HG03460 (cell line): Measurements from ENCODE around the gene GFOD2.

ENCODE experiments used
- ATAC-seq: cut with Tn5 transposase; IDR thresholded peaks from one replicate; pipeline ENCODE4 v1.9.1; 2021; ENCODE audit not compliant: unreplicated experiment

Gene GFOD2

DNA sequence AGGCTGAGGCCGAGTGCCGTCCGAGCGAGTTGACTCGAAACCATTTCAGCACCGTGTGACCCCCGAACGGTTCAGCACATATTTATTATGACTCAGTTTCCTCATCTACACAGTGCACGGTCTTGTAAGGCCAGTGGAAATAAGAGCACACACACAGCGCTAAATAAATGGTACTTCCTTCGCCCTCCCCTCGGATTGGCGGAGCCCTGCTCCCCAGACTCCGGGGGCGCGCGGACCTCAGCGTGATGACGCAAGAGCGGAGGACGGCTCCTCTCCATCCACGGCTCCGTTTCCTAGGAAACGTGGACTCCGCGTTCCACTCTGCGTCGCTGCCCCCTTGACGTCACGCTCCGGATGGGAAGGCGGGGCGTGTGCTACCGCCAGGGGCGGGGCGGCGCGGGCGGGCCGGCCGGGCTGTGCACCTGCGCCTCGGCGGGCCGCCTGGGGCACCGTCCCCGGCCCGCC, 58.5 kb downstream of the GFOD2 start, which contains the start of gene PARD6A:
Gene PARD6A (plus strand): TSS at position 397 of the 465 bp plus-strand sequence. CDS start 79 bp downstream, outside the sequence.
- ATAC-seq, result peak; percentile 70

DNA sequence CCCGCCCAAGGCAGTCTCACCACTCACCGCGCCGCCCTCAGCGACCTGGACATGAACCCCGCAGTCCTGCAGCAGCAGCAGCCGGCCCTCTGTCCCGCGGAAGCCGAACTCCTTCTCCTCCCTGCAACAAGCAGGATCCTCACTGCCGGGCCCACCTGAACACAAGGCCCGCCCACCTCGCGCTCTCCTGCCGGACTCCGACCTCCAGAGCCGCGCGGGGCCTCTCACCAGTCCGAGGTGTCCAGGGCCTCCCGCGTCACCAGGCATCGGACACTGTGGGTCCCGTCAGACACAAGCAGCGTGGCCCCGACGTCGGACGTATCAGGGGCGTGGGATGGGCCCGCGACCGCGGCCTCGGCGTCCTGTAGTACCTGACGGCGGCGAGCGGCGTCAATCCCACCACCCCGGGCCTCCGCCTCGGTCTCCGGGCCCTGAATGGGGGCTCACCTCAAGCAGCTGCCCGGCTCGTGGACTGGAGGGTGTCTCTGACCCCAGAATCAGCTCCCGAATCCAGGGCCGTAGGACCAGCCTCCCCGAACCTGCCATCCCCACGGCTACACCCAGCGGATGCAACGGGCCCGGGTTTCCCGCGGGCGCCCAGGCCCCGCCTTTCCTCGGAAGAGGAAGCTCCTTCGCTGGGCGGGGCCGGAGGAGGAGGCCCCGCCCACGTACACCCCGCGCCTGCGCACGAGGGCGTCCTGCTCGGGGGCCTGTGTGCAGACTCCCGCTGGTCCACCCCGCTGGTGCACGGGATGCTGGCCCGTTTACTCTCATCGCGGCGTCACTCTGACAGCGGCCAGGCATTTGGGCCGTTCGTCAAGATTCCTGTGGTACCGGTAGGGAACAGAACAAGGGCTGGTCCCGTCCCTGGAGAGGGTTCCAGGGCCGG, 59.2 kb downstream of the GFOD2 start, which contains the start of gene ACD:
Gene ACD (minus strand): TSS at position 586 of the 889 bp plus-strand sequence. CDS start 40 bp downstream, at position 546.
- ATAC-seq, result peak; percentile 48

DNA sequence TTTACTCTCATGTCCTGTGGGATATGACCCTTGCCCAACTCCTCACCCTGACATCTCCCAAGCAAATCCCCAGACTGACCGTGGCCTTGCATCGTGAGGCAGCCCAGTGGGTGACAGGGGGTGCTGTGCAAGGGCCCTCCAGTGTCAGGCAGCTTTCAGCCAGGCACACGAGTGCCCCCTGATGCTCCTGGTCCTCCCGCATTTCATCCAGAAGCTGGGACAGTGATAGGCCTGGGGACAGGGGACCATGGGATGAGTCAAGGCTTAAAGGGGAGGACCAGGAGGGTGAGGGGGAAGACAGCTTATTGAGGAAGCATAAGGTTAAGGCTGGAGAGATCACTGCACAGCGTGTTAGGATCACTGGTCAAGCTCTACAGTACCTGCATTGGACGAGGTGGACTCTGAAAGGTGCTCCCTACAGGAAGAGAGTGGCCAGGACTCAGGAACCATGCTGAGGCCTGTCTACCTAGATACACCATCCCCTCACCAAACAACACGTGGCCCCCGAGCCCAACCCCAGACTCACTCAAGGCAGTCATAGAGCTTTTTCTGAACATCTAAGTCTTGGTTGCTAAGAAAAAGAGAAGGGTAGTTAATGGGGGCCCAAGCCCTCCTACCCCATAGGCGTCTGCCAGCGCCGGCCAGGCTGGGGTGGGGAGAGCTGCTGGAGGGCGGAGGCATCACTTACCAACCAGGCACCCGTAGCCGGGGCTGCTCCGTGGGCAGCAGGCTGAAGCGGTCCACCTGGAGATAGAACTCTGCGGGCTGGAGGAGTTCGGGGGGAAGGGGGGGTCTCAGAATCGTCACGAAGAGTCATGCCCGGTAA, 60.1 kb downstream of the GFOD2 start:
- ATAC-seq, result no peak

DNA sequence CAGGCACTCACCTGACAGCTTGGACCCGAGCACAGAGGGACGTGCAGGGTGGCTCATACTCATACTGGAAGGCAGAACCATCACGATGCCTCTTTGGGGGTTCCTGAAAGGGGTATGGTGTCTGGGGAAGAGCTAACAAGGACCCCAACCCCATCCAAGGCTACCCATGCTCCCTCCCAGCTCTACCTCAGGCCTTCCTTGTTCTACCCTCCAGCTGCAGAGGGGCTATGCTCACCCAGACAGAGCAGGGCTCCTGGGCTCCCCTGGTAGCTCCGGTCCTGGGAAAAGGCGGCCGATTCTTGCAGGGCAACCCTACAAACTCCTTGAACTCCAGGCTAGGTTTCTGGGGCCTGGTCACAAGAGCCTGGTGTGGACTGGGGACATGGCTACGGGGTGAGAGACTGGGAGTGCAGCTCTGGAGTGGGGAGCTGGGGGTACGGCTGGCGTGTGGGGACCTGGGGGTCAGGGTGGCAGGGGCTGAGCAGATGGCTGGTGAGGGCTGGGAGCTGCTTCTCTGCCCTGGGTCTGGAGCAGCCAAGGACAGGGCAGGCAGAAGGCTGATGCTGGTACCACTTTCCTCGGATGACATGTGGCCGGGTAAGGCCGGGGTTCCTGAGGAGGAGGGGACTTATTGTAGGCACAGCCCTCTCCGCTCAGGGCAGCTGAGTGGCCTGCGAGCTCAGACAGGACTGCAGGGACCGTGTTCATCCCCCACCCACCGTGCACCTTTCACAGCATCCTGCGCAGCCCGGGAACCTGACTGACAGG, 61.2 kb downstream of the GFOD2 start:
- no peak for ATAC-seq

DNA sequence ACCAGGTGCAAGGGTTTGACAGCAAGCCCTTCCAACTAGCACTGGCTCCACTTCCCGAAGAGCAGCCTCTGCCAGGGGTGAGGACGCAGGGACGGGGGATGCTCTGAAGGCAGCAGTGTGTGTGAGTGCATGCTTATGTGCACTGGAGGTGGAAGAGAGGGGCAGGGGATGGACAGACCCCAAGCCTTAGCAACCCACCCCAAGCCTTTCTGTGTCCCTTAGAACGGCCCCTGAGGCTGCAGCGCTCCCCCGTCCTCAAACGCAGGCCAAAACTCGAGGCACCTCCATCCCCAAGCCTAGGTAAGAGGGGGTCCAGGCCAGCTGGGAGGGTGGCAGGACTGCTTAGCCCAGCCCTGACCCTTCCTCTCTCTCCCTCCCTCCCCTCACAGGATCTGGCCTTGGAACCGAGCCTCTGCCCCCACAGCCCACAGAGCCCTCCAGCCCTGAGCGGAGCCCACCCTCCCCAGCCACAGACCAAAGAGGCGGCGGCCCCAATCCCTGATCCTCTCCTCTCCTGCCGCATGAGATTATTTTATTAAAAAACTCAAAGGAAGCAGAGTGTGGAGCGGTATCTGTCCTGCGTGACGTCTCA, 62.0 kb downstream of the GFOD2 start:
- no peak for ATAC-seq

DNA sequence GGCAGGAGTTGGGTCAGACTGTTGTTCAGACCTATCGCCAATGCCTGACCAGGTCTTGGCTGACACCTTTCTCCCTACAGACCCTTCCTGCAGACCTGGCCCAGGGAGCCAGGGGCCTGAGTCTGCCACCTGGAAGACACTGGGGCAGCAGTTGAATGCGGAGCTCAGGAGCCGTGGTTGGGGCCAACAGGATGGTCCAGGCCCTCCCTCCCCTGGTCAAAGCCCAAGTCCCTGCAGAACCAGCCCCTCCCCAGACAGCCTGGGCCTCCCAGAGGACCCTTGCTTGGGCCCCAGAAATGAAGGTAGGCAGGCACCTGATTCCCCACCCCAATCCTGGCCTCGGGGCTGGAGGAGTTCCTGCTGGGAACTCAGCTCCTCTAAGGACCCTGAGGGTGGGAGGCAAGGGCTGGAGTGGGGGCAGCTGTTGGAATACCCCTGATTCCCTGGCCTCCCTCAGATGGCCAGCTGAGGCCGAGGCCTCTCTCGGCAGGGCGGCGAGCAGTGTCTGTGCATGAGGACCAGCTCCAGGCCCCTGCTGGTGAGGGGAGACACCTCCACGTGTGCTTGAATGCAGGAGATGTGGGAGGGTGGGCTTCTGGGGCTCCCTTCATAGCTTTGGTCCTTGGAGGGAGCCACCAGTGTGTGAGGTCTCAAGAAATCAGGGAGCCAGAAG, 62.6 kb downstream of the GFOD2 start:
- no peak for ATAC-seq

DNA sequence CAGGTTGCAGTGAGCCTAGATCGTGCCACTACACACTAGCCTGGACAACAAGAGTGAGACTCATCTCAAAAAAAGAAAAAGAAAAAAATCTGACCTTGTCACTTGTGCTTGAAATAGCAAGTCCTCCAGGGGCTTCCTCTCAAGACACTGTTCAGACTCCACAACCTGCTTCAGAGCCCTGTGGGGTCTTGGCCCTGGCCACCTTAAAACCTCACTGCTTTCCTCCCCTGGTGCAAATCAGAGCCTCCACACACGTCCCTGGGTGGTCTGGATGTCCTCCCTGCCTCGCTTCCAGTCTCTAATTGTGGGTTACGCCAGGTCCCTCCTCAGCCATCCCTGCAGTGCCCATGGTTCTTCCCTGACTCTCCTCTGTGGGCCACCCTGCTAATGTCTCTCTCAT, 63.8 kb downstream of the GFOD2 start:
- no peak for ATAC-seq

DNA sequence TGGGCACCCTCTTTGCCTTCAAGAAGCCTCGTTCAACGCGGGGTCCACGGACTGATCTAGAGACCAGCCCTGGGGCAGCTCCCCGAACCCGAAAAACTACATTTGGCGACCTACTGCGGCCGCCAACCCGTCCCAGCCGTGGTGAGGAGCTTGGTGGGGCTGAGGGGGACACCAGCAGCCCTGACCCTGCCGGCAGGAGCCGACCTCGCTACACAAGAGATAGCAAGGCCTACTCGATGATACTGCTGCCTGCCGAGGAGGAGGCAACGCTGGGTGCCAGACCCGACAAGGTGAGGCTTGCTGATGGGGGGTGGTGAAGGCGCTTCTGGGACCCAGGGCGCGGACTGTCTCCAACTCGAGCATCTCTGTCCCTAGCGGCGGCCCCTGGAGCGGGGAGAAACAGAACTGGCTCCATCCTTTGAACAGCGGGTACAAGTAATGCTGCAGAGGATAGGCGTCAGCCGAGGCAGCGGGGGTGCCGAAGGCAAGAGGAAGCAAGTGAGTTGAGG, 64.7 kb downstream of the GFOD2 start:
- no peak for ATAC-seq

DNA sequence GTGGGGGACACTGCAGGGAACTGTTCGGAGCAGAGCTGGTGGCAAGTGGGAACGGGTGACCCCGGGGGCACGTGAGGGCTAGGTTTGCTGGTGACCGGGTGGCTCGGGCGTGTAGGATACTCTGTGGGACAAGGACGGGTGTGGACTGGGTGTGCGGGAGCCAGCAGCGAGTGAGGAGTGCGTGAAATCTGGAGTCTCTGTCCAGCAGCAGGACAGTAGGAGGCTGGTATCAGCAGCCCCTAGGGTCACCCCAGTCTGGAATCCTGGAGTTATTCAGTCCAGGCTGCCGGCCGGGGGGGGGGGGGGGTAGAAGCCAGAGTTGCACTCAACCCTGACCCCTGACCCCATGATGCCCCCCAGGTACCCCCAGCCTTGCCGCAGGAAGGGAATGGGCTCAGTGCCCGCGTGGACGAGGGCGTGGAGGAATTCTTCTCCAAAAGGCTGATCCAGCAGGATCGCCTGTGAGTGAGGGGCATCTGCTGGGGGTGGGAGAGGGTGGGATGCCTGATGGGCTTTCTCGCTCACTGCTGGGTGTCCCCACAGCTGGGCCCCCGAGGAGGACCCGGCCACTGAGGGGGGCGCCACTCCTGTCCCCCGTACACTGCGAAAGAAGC, 65.2 kb downstream of the GFOD2 start:
- no peak for ATAC-seq

DNA sequence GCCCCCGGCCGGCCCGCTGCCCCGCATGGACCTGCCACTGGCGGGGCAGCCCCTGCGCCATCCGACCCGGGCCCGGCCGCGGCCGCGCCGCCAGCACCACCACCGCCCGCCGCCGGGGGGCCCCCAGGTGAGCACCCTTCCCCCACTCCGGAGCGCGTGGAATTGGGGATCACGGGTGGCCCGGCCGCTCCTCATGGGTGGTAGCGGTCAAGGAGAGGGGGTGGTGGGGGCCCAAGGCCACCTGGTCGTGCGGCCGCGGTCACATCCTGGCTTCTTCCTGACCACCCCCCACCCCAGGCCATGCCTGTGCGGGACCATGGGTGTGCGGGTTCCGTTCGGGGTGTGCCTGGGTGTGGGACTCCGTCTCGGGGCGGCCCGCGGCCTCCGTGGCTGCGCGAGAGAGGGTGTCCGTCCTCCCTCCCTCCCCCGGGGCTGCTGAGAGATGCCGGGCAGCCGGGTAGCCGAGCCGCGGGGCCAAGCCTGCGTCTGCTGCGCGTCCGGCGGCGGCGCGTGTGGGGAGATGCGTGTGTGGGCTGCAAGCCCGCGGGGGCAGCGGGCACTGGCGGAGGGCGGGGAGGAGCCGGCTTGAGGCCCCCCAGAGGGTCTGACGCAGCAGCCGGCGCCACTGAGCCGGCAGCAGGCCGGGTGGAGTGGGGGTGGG, 65.9 kb downstream of the GFOD2 start:
- ATAC-seq, result no peak

DNA sequence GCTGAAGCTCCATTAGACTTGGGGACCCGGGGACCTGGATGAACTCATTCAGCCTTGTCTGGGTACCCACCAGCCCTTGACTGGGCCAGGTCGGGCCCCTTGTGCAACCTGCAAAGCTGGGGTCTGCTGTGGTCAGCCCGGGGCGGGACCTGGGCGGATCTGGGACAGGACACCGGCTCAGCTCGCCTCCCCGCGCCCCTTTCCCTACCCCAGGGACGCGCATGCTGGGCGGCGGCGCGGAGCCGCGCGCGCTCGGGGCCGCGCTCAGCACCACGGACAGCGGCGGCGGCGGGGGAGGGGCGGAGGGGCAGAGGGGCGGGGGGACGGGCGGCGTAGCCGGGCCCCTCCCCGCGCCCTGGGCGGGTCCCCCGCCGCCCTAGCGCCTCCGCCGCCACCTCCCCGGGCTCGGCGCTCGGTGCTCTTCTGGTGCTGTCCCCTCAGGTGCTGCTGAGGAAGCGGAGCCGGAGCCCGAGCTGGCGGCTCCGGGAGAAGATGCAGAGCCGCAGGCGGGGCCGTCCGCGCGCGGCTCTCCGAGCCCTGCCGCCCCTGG, 66.5 kb downstream of the GFOD2 start:
- ATAC-seq, result no peak

DNA sequence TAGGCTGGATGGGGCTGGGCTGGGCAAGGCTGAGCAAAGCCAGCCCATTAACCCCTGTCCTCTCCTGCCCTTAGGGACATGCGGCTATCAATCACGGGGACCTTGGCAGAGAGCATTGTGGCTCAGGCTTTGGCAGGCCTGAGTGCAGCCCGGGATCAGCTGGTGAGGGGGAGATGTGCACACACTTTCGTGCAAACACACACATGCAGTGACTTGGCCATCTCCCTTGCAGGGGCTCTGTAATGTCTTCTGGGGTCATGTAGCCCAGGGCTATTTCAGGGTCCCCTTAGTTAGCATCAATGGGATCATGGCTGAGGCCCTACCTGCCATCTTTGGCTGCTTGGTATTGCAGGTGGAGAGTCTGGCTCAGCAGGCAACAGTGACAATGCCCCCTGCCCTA, 67.3 kb downstream of the GFOD2 start:
- ATAC-seq, result no peak

DNA sequence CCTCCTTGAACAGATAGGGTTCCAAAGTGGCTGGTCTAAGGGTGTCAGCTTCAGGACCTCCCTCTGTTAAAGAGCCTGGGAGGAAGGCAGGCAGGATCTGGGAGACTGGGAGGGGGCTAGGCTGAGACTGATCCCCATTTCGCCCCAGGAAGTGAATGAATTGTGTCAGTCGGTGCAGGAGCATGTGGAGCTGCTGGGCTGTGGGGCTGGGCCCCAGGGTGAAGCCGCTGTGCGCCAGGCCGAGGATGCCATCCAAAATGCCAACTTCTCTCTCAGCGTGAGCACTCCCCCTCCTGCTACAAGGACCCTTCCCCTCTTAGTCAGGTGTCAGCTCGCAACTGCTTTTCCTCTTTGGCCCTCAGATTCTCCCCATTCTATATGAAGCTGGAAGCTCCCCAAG, 68.1 kb downstream of the GFOD2 start:
- no peak for ATAC-seq

DNA sequence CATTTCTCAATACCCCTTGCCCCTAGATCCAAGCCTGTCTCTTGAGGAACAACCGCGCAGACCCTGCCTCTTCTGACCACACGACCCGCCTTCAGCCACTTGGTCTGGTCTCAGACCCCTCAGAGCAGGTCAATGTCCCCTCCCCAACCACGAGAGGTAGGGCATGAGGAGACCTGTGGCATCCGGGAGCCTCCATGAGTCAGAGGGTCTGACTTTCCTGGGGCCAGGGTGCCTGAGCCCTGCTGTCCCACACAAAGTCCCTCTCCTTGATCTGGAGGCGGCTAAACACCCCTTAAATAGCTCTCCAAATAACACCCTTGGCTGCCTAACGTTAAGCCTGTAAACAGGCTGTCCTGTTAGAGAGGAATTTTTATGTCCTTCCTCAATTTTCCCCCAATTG, 69.1 kb downstream of the GFOD2 start:
- no peak for ATAC-seq

DNA sequence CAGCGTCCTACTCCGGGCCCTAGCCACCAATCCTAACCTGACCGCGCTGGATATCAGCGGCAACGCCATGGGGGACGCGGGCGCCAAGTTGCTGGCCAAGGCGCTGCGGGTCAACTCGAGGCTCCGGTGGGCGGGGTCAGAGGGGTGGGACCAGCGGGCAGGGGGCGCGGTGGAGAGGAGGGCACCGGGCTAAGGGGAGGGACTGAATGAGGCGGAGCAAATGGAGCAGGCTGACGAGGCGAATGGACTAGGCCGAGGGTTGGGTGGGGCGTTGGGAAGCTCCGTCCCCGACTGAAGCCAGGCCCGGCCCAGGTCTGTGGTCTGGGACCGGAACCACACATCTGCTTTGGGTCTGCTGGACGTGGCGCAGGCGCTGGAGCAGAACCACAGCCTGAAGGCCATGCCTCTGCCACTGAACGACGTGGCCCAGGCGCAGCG, 69.6 kb downstream of the GFOD2 start:
- ATAC-seq, result no peak

DNA sequence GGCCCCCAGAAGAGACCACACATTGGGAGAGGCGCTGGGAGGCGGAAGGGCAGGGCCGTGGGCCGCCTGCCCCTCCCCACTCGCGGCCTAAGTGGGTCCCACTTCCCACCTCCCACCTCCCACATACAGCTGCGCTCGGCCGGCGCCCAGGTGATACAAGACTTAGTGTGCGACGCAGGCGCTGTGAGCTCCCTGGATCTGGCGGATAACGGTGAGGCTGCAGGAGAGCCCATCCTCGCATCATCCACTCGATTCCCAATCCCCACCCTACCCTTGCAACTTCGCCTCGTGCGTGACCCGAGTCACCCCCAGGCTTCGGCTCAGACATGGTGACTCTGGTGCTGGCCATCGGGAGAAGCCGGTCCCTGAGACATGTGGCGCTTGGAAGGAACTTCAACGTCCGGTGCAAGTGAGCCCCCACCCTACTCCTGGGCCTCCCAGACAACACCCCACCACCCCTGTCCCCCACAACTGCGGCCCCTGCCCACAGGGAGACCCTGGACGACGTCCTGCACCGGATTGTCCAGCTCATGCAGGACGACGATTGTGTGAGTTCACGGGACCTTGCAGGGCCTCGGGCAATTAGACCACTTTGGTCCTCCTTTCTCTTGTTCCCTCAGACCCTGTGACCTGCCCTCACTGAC, 70.2 kb downstream of the GFOD2 start:
- ATAC-seq, result no peak

DNA sequence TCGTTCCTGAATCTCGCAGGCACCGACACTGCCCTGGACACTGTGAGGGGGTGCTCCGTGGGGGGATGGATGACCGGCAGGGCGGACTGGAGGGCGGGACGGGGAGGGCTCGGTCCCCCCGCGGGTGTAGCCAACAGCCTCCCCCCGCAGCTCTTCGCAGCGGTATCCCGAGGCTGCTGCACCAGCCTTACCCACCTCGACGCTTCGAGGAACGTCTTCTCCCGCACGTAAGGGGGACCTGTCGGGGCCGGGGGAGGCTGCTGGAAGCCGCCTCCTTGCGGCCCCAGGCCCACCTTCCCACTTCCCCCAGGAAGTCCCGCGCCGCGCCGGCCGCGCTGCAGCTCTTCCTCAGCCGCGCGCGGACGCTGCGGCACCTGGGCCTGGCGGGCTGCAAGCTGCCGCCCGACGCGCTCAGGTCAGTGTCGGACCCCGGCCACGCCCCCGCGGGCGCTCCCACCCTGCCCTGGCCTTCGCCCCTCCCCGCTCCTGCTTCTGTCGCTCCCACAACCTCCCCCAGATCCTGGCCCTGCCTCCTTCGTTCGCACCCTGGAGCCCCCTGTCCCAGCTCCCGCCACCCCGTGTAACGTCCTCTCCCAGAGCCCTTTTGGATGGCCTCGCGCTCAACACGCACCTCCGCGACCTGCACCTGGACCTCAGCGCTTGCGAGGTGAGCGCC, 70.9 kb downstream of the GFOD2 start:
- no peak for ATAC-seq
